Endothelial cell (in vitro differentiated cells): ENCODE results near the gene LHFPL3. TPM values are rescaled to one million over a fixed set of nuclear protein-coding genes. Genes with fewer than 3 reads are reported as not detected.
"Not testable (repeated sequence)": the region's sequence is repeated elsewhere in the genome, so short reads cannot be mapped to it uniquely, and the experiment has no call there.

ENCODE experiments used
- DNase-seq: peaks from one replicate; pipeline ENCODE4 v3.0.0; 2021; ENCODE audit warnings: low spot score
- H3K27ac Mint-ChIP-seq: one replicate; pipeline ENCODE4 v1.8.0; 2021; ENCODE audit warnings: mixed read lengths, inconsistent platforms; ENCODE audit not compliant: unreplicated experiment
- H3K27me3 Mint-ChIP-seq: one replicate; pipeline ENCODE4 v1.8.0; 2021; ENCODE audit warnings: mild to moderate bottlenecking, moderate library complexity, mixed read lengths, inconsistent platforms; ENCODE audit not compliant: unreplicated experiment
- H3K36me3 Mint-ChIP-seq: one replicate; pipeline ENCODE4 v1.8.0; 2021; ENCODE audit warnings: mild to moderate bottlenecking, low read depth, mixed read lengths, inconsistent platforms; ENCODE audit not compliant: unreplicated experiment
- H3K4me1 Mint-ChIP-seq: one replicate; pipeline ENCODE4 v1.8.0; 2021; ENCODE audit warnings: mild to moderate bottlenecking, mixed read lengths, inconsistent platforms; ENCODE audit not compliant: unreplicated experiment
- H3K4me3 Mint-ChIP-seq: one replicate; pipeline ENCODE4 v1.8.0; 2021; ENCODE audit warnings: mild to moderate bottlenecking, mixed read lengths, inconsistent platforms; ENCODE audit not compliant: unreplicated experiment
- H3K9me3 Mint-ChIP-seq: one replicate; pipeline ENCODE4 v1.8.0; 2021; ENCODE audit warnings: mixed read lengths, inconsistent platforms; ENCODE audit not compliant: unreplicated experiment
- CTCF ChIP-seq: fragments of 200-600 bp; sonication (generic); IDR thresholded peaks from one replicate; pipeline ENCODE4 v1.5.0; 2021; ENCODE audit warnings: antibody characterized with exemption; ENCODE audit not compliant: unreplicated experiment
- total RNA-seq: library from RNA; stranded (reverse); fragmentation: NEBNext Ultra II Directional; extraction: Animal tissue kit (Norgen Biotek cat#: 25700); gene quantifications from one replicate; pipeline ENCODE4 v1.2.1, GENCODE V29; 2021; ENCODE audit not compliant: unreplicated experiment

The LHFPL3 gene
- total RNA-seq, 1 donor from 2014 or later: not detected

DNA sequence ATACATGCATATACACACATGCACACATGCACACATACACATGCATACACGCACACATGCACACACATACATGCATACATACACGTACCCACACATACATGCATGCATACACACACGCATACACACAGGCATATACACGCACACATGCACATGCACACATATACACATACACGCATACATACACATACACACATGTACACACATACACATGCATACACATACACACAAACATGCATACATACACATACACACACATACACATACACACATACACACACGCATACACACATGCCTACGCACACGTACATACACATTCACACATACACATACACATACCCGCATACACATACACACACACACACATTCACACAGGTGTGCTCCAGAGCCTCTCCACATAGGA, 604.6 kb downstream of the LHFPL3 start:
- TF ChIP-seq CTCF: no peak
- Mint-ChIP-seq H3K4me3 (no peak overlapping the region), H3K27ac (no peak overlapping the region), H3K27me3 (peaks cover 4% of the 10 kb centered on the region), H3K9me3 (no peaks in the 10 kb centered on the region), H3K4me1 (peaks cover 7% of the 10 kb centered on the region), H3K36me3 (no peaks in the 10 kb centered on the region)
- no peak for DNase-seq

DNA sequence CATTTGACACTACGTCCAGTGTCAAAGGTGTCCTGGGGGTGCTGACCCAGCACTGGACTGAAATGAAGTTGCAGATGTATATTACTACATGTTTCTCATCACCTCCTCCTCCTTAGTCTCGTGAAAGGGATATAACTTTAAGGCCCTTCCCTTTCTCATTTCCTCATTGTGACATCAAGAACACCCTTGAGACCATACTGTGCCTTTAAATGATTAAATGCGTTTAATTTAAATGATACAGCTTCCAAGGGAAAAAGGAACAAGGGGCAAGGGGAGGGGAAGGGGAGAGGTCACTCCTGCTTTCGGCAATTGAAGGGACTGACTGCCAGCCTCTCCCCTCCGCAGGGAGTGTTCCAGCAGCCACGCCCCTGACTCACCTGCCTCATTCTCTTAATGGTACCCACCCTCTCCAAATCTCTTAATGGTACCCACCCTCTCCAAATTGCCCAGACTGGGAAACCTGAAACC, 605.2 kb downstream of the LHFPL3 start:
- Mint-ChIP-seq H3K27me3 (peaks cover 4% of the 10 kb centered on the region), H3K27ac (no peak overlapping the region), H3K36me3 (no peaks in the 10 kb centered on the region), H3K4me1 (peaks cover 7% of the 10 kb centered on the region), H3K4me3 (no peak overlapping the region), H3K9me3 (no peaks in the 10 kb centered on the region)
- no peak for DNase-seq
- TF ChIP-seq CTCF: no peak

DNA sequence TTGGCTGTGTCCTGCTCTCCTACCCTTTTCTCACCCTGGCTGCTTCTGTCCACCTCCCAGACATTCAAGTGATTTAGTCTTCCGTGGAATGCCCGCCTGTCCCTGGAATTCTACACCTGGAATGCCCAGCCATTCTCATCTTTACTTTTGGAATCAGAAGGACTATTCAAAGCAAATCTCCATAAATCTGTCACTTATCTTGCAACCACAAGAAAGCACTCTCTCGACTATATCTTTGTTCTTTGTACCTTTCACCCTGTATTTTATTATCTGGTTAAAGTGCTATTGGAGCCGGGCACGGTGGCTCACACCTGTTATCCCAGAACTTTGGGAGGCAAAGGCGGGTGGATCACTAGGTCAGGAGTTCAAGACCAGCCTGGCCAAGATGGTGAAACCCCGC, 606.3 kb downstream of the LHFPL3 start:
- H3K4me1 Mint-ChIP-seq: peaks cover 7% of the 10 kb centered on the region
- no peak overlapping the region for H3K27ac Mint-ChIP-seq
- no peak for DNase-seq
- no peak overlapping the region for H3K4me3 Mint-ChIP-seq
- no peaks in the 10 kb centered on the region for H3K36me3 Mint-ChIP-seq
- H3K9me3 Mint-ChIP-seq: no peaks in the 10 kb centered on the region
- H3K27me3 Mint-ChIP-seq: peaks cover 6% of the 10 kb centered on the region
- no peak for TF ChIP-seq CTCF

DNA sequence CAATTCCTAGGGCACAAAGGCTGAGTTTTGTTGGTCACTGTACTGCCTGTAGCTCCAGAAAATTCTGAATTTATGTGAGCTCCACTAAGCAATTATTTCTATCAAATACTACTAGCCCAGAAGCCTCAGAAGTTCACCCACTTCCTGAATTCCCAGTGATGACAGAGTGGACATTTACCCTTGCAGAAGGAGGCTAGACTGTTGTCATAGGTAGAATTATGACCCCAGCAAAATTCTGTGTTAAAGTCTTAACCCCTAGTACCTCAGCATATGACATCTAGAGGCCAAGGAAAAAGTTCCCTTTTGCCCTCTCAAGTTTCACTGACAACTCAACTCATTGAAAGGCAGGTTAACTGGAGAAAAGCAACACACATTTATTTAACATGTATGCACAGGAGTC, 606.9 kb downstream of the LHFPL3 start:
- Mint-ChIP-seq H3K27me3 (peaks cover 6% of the 10 kb centered on the region), H3K4me1 (peaks cover 7% of the 10 kb centered on the region), H3K4me3 (no peak overlapping the region), H3K27ac (no peak overlapping the region), H3K9me3 (no peaks in the 10 kb centered on the region), H3K36me3 (no peaks in the 10 kb centered on the region)
- no peak for TF ChIP-seq CTCF
- DNase-seq: no peak

DNA sequence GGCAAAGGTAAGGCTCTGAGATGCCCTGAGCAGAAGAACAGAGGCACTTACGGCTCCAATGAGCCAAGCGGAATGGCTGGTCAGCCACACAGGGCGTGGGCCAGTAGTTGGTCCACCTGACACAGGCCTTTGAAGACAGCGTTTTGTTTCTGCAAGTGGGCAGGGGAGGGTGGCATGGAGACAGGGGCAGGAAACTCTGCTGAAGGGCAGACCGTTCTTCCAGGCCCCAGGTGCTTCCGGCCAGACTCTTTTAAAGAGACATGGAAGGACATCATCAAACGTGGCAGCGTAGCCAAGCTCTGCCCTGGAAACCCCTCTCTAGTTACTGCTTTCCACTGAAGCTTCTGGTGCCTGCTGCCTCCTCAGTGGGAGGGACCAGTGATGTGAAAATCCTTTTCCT, 608.1 kb downstream of the LHFPL3 start:
- H3K9me3 Mint-ChIP-seq: peaks cover 6% of the 10 kb centered on the region
- H3K27me3 Mint-ChIP-seq: peaks cover 11% of the 10 kb centered on the region
- peaks cover 7% of the 10 kb centered on the region for H3K36me3 Mint-ChIP-seq
- H3K4me1 Mint-ChIP-seq: peaks cover 2% of the 10 kb centered on the region
- no peak overlapping the region for H3K4me3 Mint-ChIP-seq
- DNase-seq: no peak
- no peak for TF ChIP-seq CTCF
- no peak overlapping the region for H3K27ac Mint-ChIP-seq

- H3K27ac Mint-ChIP-seq: peak overlapping the region; percentile 49
- not testable (repeated sequence) for H3K9me3 Mint-ChIP-seq, H3K4me3 Mint-ChIP-seq
Measured at GRCh38 chr7:104937489-104937888, 609.1 kb downstream of the LHFPL3 start.

More at GRCh38 chr7:104937489-104937888, 609.1 kb downstream of the LHFPL3 start:
- peaks cover 11% of the 10 kb centered on the region for H3K27me3 Mint-ChIP-seq
- H3K36me3 Mint-ChIP-seq, H3K4me1 Mint-ChIP-seq, DNase-seq: not testable (repeated sequence)
